WTC11 (cell line): ENCODE results near the gene GSTP1. TPM values are rescaled to one million over a fixed set of nuclear protein-coding genes. Genes with fewer than 3 reads are reported as not detected.

Source experiments
- ATAC-seq: fragments of 200-7000 bp; cut with Tn5 transposase; 2 replicates; pipeline ENCODE4 v1.10.0; 2021; ENCODE audit warnings: mild to moderate bottlenecking, moderate library complexity
- CTCF ChIA-PET: fragments of 300-600 bp; sonication (Branson Sonifier 250); formaldehyde crosslinking; loops from one replicate; lab custom pipeline; 2021; ENCODE audit warnings: antibody characterized with exemption; lab: Charles Lee
- POLR2A ChIA-PET: fragments of 350-600 bp; sonication (Branson Sonifier 250); formaldehyde crosslinking; loops from one replicate; lab custom pipeline; 2021; ENCODE audit warnings: antibody characterized with exemption; lab: Charles Lee
- DNase-seq: peaks from one replicate; pipeline ENCODE4 v3.0.0; 2021; ENCODE audit warnings: low spot score
- H3K27ac Mint-ChIP-seq: 2 replicates; pipeline ENCODE4 v1.8.0; 2021; ENCODE audit warnings: mixed read lengths
- H3K27me3 Mint-ChIP-seq: 2 replicates; pipeline ENCODE4 v1.8.0; 2021; ENCODE audit warnings: low read depth, mild to moderate bottlenecking, moderate library complexity, mixed read lengths
- H3K36me3 Mint-ChIP-seq: 2 replicates; pipeline ENCODE4 v1.8.0; 2021; ENCODE audit warnings: mixed read lengths
- H3K4me1 Mint-ChIP-seq: 2 replicates; pipeline ENCODE4 v1.8.0; 2022; ENCODE audit warnings: mixed read lengths
- H3K4me3 Mint-ChIP-seq: 2 replicates; pipeline ENCODE4 v1.8.0; 2021; ENCODE audit warnings: mild to moderate bottlenecking, moderate library complexity, mixed read lengths
- H3K9me3 Mint-ChIP-seq: 2 replicates; pipeline ENCODE4 v1.8.0; 2021; ENCODE audit warnings: mixed read lengths
- ATF1 ChIP-seq: sonication (generic); formaldehyde crosslinking; IDR thresholded peaks from 2 replicates; pipeline ENCODE4 v1.8.1; 2023; ENCODE audit warnings: mild to moderate bottlenecking, moderate library complexity, missing genetic modification reagents
- ATF6 ChIP-seq: sonication (generic); formaldehyde crosslinking; IDR thresholded peaks from 2 replicates; pipeline ENCODE4 v1.8.1; 2023; ENCODE audit warnings: mild to moderate bottlenecking, missing genetic modification reagents
- CREB1 ChIP-seq: sonication (generic); formaldehyde crosslinking; IDR thresholded peaks from 2 replicates; pipeline ENCODE4 v1.8.0; 2023; ENCODE audit warnings: mild to moderate bottlenecking, missing genetic modification reagents
- E2F5 ChIP-seq: sonication (generic); formaldehyde crosslinking; IDR thresholded peaks from 2 replicates; pipeline ENCODE4 v1.8.1; 2022; ENCODE audit warnings: mild to moderate bottlenecking, moderate library complexity, missing genetic modification reagents
- ETV6 ChIP-seq: sonication (generic); formaldehyde crosslinking; IDR thresholded peaks from 2 replicates; pipeline ENCODE4 v1.8.1; 2022; ENCODE audit warnings: mild to moderate bottlenecking, missing genetic modification reagents
- GRHL2 ChIP-seq: fragments of 250-450 bp; sonication (Bioruptor Pico); IDR thresholded peaks from 2 replicates; pipeline ENCODE4 v1.8.0; 2022; ENCODE audit warnings: mild to moderate bottlenecking, moderate library complexity; ENCODE audit not compliant: insufficient replicate concordance, severe bottlenecking
- HMGXB4 ChIP-seq: sonication (generic); formaldehyde crosslinking; IDR thresholded peaks from 2 replicates; pipeline ENCODE4 v1.8.1; 2023; ENCODE audit warnings: mild to moderate bottlenecking, moderate library complexity, missing genetic modification reagents
- MXD4 ChIP-seq: fragments of 250-450 bp; sonication (Bioruptor Pico); IDR thresholded peaks from 2 replicates; pipeline ENCODE4 v1.8.0; 2021; ENCODE audit warnings: mild to moderate bottlenecking, moderate library complexity, borderline replicate concordance
- NFATC4 ChIP-seq: fragments of 250-450 bp; sonication (Bioruptor Pico); IDR thresholded peaks from 2 replicates; pipeline ENCODE4 v1.9.0; 2021; ENCODE audit warnings: mild to moderate bottlenecking
- NR1H2 ChIP-seq: sonication (generic); formaldehyde crosslinking; IDR thresholded peaks from 2 replicates; pipeline ENCODE4 v1.9.0; 2021; ENCODE audit warnings: mild to moderate bottlenecking, moderate library complexity, missing genetic modification reagents
- NR2C2 ChIP-seq: sonication (generic); formaldehyde crosslinking; IDR thresholded peaks from 2 replicates; pipeline ENCODE4 v1.8.0; 2022; ENCODE audit warnings: mild to moderate bottlenecking, missing genetic modification reagents
- PRRX2 ChIP-seq: fragments of 250-450 bp; sonication (Bioruptor Pico); IDR thresholded peaks from 2 replicates; pipeline ENCODE4 v1.8.0; 2021; ENCODE audit warnings: mild to moderate bottlenecking
- SP1 ChIP-seq: sonication (generic); formaldehyde crosslinking; conservative IDR thresholded peaks from 2 replicates; pipeline ENCODE4 v1.8.1; 2022; ENCODE audit warnings: missing genetic modification reagents
- TEAD1 ChIP-seq: sonication (generic); formaldehyde crosslinking; IDR thresholded peaks from 2 replicates; pipeline ENCODE4 v1.8.0; 2022; ENCODE audit warnings: mild to moderate bottlenecking, missing genetic modification reagents
- ZMAT4 ChIP-seq: fragments of 250-450 bp; sonication (Bioruptor Pico); IDR thresholded peaks from 2 replicates; pipeline ENCODE4 v1.9.0; 2021; ENCODE audit warnings: mild to moderate bottlenecking
- ZNF281 ChIP-seq: sonication (generic); formaldehyde crosslinking; IDR thresholded peaks from 2 replicates; pipeline ENCODE4 v1.8.0; 2023; ENCODE audit warnings: mild to moderate bottlenecking, missing genetic modification reagents
- ZNF317 ChIP-seq: sonication (generic); formaldehyde crosslinking; IDR thresholded peaks from 2 replicates; pipeline ENCODE4 v1.8.1; 2023; ENCODE audit warnings: low read depth, mild to moderate bottlenecking, moderate library complexity, missing genetic modification reagents, borderline replicate concordance
- ZNF425 ChIP-seq: fragments of 250-450 bp; sonication (Bioruptor Pico); conservative IDR thresholded peaks from 2 replicates; pipeline ENCODE4 v1.9.0; 2021; ENCODE audit warnings: mild to moderate bottlenecking
- total RNA-seq: library from RNA; stranded (reverse); gene quantifications from 3 replicates; pipeline ENCODE4 v1.2.3, GENCODE V29; 2021

Gene GSTP1
- total RNA-seq, 1 experiment from 2014 or later, result 1,452 TPM

GRCh38 chr11:67561971-67562619, 21.5 kb upstream of the GSTP1 start:
- ChIA-PET CTCF (interaction anchor here (0.5 to 1.5 kb wide), 2 partner anchors 187 to 202 kb away, joined by 3 read pairs; no protein-coding TSS in a partner anchor), POLR2A (no interaction called here)
- H3K4me1 Mint-ChIP-seq, result peaks cover 17% of the 10 kb centered on the region
- ATAC-seq (no peak), DNase-seq (no peak)
- H3K9me3 Mint-ChIP-seq, result no peaks in the 10 kb centered on the region
- no peak for TF ChIP-seq NR2C2 (CRISPR knock-in tag)
- TF ChIP-seq NR1H2, result no peak
- TF ChIP-seq SP1 (CRISPR knock-in tag), result no peak
- TF ChIP-seq ZMAT4 (CRISPR knock-in tag), result no peak
- no peak for TF ChIP-seq ATF1
- TF ChIP-seq ATF6 (CRISPR knock-in tag), result no peak
- TF ChIP-seq HMGXB4 (CRISPR knock-in tag), result no peak
- TF ChIP-seq NFATC4 (CRISPR knock-in tag), result no peak
- no peak for TF ChIP-seq TEAD1 (CRISPR knock-in tag)
- TF ChIP-seq MXD4 (CRISPR knock-in tag), result no peak
- TF ChIP-seq ZNF425, result no peak
- TF ChIP-seq GRHL2, result no peak
- TF ChIP-seq ETV6 (CRISPR knock-in tag), result no peak
- no peak for TF ChIP-seq ZNF281 (CRISPR knock-in tag)
- no peak for TF ChIP-seq CREB1 (CRISPR knock-in tag)
- no peak for TF ChIP-seq ZNF317
- no peak for TF ChIP-seq PRRX2 (CRISPR knock-in tag)
- TF ChIP-seq E2F5 (CRISPR knock-in tag), result no peak
- H3K27ac Mint-ChIP-seq, result no peak overlapping the region
- H3K36me3 Mint-ChIP-seq, result no peaks in the 10 kb centered on the region
- peaks cover 8% of the 10 kb centered on the region for H3K27me3 Mint-ChIP-seq
- H3K4me3 Mint-ChIP-seq, result no peak overlapping the region
